GM19238 (cell line): Measurements from ENCODE around the gene VAV2.

ENCODE experiments used
- DNase-seq: peaks from one replicate; pipeline ENCODE4 v3.0.0; 2011; ENCODE audit warnings: low spot score; ENCODE audit not compliant: insufficient read length

The VAV2 gene

GRCh38 chr9:133800266-133800665, 191.9 kb downstream of the VAV2 start:
- DNase-seq, result no peak

- DNase-seq, result no peak
Measured at GRCh38 chr9:133799716-133800115, 192.4 kb downstream of the VAV2 start.

- no peak for DNase-seq
Measured at GRCh38 chr9:133799106-133799505, 193.0 kb downstream of the VAV2 start.

GRCh38 chr9:133798160-133798559, 194.0 kb downstream of the VAV2 start:
- no peak for DNase-seq

DNA sequence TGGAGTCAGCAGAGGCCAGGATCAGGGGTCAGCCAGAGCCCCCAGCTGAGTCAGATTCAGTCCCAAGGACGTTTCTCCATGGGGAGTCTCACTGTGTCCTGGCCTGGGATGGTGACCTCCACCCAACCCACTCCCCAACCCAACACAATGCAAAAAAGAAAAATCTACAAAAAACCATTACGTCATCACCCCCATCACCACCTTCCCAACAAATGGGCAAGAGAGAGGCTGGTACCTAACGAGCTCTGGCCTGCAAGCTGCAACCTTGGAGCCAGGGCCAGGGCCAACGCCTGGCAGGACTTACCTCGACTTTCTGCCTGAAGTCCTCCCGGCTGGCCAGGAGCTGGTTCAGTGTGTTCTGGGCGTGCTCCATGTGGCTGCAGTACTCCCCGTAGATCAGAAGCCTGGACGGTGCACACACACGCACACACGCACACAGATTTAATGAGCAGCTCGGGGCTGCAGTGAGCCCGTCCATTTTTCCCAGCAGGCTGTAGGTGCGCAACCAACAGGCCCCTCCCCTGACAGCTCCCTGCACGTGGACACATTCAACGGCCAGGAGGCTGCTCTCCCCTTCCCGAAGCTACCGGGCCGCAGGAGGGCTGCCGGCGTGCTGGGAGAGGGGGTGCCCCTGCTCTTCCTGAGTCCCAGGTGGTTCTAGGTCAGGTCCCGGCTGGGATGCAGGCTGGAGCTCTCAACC, 194.6 kb downstream of the VAV2 start:
- DNase-seq, result no peak

- DNase-seq, result no peak
Measured at GRCh38 chr9:133796562-133796961, 195.6 kb downstream of the VAV2 start.

DNA sequence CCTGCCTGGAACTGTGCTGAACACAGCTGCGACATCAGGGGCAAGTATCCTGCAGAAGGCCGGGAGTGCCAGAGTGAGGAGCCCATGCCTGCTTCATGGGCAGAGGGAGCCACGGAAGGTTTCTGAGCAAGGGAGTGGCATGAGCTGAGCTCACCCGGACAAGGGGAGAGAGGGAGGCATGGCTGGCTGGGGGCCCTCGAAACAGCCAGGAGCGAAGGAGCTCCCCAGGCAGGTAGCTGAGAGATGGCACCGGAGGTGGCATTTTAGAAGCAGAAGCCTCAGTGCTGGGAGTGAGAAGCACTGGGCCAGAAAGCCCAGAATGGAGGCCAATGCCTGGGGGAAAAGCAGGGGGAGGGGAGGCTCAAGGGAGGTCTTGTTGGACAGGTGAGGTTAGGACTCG, 197.1 kb downstream of the VAV2 start:
- DNase-seq, result no peak

DNA sequence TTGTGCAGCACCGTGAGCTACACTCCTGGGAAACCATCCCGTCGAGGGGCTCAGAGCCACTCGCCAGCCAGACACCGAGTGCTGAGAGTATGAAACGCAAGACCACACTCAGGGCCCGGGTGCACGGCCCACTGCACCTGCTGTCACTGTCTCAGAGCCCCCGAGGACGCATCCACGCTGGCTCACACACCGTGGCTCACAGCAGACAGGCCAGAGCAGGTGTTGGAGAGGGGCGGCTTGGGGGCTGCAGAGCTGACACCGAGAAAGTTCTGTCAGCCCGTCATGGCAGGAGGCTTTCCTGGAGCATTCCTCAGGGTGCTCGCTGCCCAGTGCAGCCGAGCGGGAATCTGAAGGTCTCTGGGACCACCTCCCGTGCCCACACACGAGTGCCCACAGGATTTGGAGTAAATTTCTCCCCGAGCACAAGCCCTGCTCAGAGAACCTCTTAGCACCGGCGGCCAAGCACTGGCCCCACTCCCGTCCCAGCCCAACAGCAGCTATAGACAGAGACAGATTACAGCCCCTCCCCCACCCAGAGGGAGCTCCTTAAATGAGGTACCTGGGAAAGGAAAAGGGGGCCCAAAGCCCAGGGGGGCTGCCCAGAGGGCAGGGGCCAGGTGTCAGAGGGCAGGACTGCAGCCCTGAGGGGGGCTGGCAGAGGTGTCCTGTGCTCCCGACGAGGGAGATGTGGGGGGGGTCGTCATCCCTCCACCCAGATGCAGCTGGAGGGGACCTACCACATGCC, 197.9 kb downstream of the VAV2 start:
- no peak for DNase-seq

GRCh38 chr9:133793471-133793870, 198.7 kb downstream of the VAV2 start:
- DNase-seq, result no peak

GRCh38 chr9:133792721-133793470, 199.2 kb downstream of the VAV2 start:
- DNase-seq, result peak; percentile 77

- no peak for DNase-seq
Measured at GRCh38 chr9:133791735-133792649, 200.1 kb downstream of the VAV2 start.

DNA sequence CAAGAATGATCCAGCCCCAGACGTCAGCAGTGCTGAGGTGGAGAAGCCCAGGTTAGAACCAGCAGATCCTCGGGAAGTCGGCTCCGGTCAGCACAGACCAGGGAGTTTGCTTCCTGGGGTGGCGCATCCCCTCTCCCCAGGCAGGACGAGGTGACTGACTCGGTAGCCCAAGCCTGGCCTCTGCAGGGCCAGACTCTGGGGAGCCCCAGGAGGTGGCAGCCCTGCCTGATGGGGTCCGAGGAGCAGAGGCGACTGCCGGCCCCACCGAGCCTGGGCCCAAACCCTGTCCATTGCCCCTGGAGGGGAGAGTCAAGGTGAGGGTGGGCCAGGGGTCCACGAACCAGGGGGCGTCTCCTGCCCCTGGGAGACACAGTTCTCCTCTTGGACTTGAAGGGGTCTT, 201.1 kb downstream of the VAV2 start:
- DNase-seq, result no peak

- DNase-seq, result no peak
Measured at GRCh38 chr9:133789778-133790177, 202.3 kb downstream of the VAV2 start.

- DNase-seq, result no peak
Measured at GRCh38 chr9:133788819-133789717, 203.1 kb downstream of the VAV2 start.

DNA sequence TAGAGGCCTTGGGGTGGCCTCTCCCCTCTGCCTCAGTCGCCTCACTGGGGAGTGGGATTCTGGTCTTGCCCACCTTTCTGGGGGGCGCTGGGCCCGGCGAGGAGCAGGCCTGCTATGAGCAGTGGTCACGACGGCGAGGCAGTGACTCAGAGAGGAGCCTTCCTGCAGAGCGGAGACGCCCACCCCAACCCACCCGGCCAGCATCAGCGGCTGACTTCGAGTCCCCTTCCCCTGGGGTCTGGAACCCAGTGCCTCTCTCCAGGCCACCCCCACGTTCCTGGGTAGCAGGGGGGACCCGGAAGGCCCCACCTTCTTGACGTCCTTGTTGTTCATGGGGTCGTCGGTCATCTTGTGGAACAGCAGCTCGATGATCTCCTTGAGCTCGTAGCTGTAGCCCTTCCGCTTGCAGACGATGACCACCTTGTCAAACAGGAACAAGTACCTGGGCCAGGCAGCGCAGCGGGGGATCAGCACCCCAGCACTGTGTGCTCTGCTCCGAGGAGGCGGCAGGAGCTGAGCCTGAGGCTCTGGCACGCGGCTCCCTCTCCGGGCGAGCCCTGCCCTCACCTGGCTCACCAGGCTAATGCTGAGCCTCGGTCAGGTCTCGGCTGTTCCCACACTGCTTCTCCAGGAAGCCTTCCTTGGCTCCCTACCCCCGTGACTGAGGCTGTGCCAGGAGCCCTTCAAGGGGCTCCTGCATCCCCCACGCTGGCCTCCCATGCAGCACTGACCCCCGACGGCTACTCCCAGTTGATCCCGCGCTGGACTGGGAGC, 203.9 kb downstream of the VAV2 start:
- DNase-seq, result no peak

DNA sequence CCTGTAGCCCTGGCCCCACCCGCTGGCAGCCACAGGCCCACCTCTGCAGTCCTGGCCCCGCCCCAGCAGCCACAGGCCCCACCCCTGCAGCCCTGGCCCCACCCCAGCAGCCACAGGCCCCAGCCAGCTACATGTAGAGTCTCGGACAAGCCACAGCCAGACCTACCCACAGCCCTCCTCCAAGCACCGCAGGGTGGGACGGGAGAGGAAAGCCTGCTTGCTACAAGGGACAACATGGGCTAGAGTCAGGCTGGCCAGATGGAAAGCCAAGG, 204.4 kb downstream of the VAV2 start:
- peak; percentile 92 for DNase-seq

DNA sequence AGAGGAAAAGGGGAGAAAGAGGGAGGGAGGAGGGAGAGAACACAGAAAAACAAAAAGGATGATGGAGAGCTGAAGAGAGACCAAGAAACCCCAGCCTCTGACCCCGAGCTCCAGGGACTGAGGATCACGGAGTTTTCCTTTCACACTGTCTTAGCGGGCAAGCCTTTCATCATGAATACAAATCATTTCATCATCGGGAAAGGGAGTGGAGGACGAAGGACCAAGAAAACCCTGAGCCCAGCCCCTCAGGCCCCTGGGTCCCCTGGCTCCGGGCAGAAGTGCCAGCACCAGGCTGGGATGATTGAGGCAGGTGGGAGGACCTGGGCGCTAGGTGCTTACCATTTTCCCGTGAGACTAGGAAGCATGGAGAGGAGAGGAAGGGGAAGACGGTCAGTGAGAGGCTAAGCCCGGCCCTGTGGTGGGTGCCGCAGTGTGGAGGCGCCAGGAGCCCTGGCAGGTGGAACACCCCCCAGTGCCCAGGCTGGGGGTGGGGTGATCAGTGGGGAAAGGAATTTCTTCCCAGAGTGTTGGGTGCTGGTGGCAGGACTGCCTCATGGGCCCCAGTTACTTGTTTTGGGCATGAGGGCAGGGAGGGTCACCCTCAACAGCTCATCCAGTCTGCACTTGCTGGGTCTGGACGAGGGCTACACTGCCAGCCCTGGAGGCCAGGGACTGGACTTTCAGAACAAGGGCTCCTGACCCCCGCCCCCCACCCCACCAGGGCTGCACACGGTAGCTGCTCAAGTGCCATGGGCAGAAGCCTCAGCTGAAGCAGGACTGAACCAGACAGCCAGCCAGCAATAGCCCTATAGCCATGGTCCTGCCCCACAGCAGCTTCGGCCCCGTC, 205.0 kb downstream of the VAV2 start:
- no peak for DNase-seq

DNA sequence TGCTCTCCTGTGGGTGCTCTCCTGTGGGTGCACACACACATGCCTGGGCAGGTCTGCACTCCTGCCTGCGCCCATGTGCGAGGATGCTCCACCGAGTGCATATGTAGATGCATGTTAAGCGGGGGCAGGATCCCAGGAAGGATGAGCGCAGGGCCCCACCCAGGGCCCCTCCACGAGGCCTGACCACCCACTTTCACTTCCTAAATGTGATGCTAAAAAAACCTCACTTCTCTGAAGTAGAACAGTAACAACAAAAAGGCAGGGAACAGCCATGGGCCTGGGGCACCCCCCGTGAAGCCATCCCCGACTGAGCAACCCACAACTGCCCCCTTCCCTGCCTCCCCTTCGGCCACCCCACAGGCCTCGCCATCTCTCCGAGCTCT, 205.8 kb downstream of the VAV2 start:
- DNase-seq, result peak; percentile 69
